HG03103 (cell line): ENCODE measurements around the gene SNAP25.

ENCODE experiments used
- ATAC-seq: cut with Tn5 transposase; IDR thresholded peaks from one replicate; pipeline ENCODE4 v1.9.1; 2021; ENCODE audit warnings: low read depth; ENCODE audit not compliant: unreplicated experiment

SNAP25 gene

GRCh38 chr20:10300582-10301446, 82.2 kb downstream of the SNAP25 start:
- no peak for ATAC-seq

DNA sequence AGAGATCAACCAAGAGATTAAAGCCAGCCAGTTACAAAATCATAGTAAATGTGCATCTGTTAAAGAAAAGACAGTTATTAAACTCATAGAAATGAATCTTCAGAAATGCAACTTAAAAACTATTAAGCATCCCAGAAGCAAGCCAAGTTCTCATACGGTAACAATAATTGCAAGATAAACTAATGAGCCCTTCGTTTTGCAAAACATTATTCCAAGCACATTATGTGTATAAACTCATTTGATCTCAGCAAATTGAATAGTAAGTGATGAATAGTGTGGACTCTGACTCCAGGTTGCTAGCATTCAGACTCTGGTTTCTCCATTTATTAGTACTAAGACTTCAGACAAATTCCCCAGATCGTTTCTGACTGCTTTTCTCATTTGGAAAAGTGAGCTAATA, 85.2 kb downstream of the SNAP25 start:
- ATAC-seq: no peak

GRCh38 chr20:10304471-10305046, 85.9 kb downstream of the SNAP25 start:
- ATAC-seq: no peak

- ATAC-seq: no peak
These were observed 88.1 kb downstream of the SNAP25 start for GRCh38 chr20:10306440-10307358.

DNA sequence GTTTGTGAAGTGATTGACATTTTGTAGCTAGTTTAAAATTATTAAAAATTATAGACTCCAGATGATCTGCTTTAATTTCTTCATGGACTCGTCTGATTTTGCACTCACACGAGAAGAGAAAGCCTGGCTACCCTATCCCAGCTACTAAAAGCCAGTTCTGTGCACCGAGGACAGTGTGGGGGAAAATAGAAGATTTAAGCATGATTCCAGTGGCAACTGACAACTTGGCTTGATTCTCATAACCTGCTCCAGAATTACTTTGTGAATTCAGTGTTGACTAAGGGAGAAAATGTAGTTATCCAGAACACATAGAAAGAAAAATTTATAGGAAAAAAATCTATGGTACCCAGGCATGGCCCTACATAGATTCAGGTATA, 88.7 kb downstream of the SNAP25 start:
- no peak for ATAC-seq

GRCh38 chr20:10308652-10309051, 90.0 kb downstream of the SNAP25 start:
- ATAC-seq: no peak

DNA sequence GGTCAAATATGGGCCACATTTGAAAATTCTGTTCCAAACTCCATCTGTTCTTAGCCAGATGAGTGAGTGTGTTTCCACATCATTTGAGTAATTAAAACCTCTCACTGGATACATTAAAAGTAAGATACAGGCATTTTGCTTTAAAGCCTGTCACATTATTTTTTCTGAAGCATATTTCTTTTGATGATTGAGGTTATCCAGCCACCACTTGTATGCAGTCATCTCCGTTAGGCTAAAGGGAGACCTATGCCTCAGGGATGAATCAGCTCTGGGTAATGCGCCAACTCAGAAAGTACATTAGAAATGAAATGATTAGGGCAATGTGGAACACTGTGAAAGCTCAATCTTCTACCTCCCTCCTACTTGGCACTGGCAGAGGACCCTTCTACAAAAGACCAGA, 90.7 kb downstream of the SNAP25 start:
- no peak for ATAC-seq

- no peak for ATAC-seq
These were observed 93.5 kb downstream of the SNAP25 start for GRCh38 chr20:10312111-10312510.

DNA sequence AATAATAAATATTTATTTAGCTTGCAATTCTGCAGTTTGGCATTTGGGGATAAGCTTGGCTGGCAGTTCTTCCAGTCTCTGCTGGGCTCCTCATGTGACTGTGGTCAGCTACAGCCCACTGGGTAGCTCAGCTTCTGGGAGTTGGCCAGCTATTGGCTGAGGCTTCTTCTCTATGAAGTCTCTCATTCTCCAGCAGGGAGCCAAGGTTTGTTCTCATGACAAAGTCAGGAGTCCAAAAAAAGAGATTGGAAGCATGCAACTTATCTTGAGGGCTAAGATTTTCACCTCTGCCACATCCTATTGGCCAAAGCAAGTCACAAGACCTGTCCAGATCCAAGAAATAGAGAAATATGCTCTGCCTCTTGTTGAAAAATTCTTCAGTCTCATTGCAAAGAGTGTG, 94.6 kb downstream of the SNAP25 start:
- no peak for ATAC-seq

- ATAC-seq: no peak
These were observed 95.1 kb downstream of the SNAP25 start for GRCh38 chr20:10313701-10314100.

DNA sequence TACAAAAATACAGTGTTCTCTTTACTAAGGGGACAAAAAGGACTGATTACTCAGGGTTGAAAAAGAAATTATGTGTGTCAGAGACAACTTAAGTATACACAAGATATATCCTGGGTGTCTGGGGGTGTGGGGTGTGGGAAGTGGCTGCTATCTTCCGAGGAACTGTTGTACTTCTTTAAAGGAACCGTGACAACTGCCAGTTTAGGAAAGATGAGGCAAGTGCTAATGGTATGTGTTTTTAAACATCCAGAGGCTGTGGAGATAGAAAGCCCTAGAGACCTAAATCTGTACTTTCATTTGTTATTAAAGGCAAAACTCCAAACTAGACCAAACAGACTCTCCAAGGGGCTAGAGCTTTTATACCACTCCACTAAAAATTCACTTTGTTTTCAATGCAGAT, 95.6 kb downstream of the SNAP25 start:
- no peak for ATAC-seq

GRCh38 chr20:10315138-10315537, 96.5 kb downstream of the SNAP25 start:
- ATAC-seq: no peak

- no peak for ATAC-seq
These were observed 98.0 kb downstream of the SNAP25 start for GRCh38 chr20:10316582-10316981.

GRCh38 chr20:10318291-10319024, 99.8 kb downstream of the SNAP25 start:
- ATAC-seq: no peak

- no peak for ATAC-seq
These were observed 101.2 kb downstream of the SNAP25 start for GRCh38 chr20:10319855-10320254.

GRCh38 chr20:10321138-10321717, 102.6 kb downstream of the SNAP25 start:
- no peak for ATAC-seq

- ATAC-seq: no peak
These were observed 103.7 kb downstream of the SNAP25 start for GRCh38 chr20:10322073-10323012.

DNA sequence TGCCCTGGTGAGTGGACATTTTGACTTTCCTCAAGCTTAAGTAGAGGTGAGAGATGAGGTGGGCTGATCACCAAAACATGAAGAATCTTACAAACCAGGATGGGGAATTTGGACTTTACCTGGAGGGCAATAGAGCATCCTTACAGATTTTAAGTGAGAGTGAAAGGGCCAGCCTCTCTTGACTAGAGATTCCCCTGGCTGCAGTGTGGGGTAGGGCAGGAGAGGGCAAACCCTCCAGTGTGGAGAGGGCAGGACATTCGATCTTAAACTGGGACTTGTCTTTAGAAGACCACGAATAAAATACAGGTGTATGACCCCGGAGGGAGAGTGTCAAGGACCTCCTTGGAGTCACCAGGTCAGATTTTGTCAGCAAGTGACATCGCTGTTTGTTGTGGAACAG, 105.1 kb downstream of the SNAP25 start:
- ATAC-seq: no peak

DNA sequence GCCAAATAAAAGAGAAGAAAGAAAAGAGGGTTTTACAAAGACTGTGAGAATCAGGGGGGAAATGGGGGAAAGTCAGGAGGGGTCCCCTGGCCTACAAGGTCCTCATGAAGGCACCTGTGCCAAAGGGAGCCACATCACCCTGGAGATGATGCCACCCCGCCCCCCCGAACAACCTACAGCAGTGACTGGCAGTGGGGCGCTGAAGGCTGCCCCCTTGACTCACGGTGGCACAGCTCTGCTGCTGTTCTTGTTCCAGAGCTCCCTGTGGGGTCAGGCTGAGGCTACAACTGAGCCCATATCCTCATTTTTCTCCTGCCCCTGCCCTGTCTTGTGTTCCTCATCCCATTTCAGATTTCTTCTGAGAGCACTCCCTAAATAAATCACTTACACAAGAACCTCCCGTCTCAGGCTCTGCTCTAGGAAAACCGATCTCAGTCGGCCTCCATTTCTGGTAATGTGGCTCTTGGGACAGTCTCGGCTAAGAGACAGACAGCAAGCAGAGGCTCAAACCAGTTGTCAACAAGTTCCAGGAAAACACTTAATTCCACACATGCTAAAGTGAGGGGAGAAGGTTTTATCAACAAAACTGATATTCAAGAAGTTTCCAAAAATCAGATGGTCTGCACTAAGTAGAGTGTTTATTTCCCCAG, 105.7 kb downstream of the SNAP25 start:
- ATAC-seq: no peak
